PC-3 (cell line): ENCODE data around the gene ATG16L1. TPM values are rescaled to one million over a fixed set of nuclear protein-coding genes. Genes with fewer than 3 reads are reported as not detected.

Experiments used
- ATAC-seq: fragments of 200-7000 bp; cut with Tn5 transposase; 2 replicates; pipeline ENCODE4 v1.9.1; 2020; ENCODE audit warnings: mild to moderate bottlenecking, moderate library complexity
- BruUV-seq: library from RNA; stranded (reverse); fragments of 400-500 nt; replicated peaks from 2 replicates; lab custom pipeline; 2021; lab: Mats Ljungman, UMichigan
- CTCF ChIA-PET: fragments of 300-600 bp; sonication (Branson Sonifier 250); formaldehyde crosslinking; loops from one replicate; lab custom pipeline; 2022; ENCODE audit warnings: antibody characterized with exemption; lab: Charles Lee
- POLR2A ChIA-PET: fragments of 300-600 bp; sonication (Branson Sonifier 250); formaldehyde crosslinking; loops from one replicate; lab custom pipeline; 2022; ENCODE audit warnings: antibody characterized with exemption; ENCODE audit not compliant: unreplicated experiment; lab: Charles Lee
- DNase-seq: peaks from one replicate; pipeline ENCODE4 v3.0.0-alpha.2; 2015
- H2AFZ ChIP-seq: fragments of 300-600 bp; sonication (generic); 2 replicates; pipeline ENCODE4 v1.6.0; 2016; ENCODE audit warnings: antibody characterized with exemption, low read length
- H3F3A ChIP-seq: fragments of 300-600 bp; sonication (generic); one replicate; pipeline ENCODE4 v1.6.0; 2017; ENCODE audit warnings: antibody characterized with exemption, low read length, control low read depth, mild to moderate bottlenecking; ENCODE audit not compliant: unreplicated experiment
- H3K27ac ChIP-seq: fragments of 300-600 bp; sonication (generic); 2 replicates; pipeline ENCODE4 v1.5.1; 2016; ENCODE audit warnings: mild to moderate bottlenecking, low read length
- H3K27me3 ChIP-seq: fragments of 300-600 bp; sonication (generic); 2 replicates; pipeline ENCODE4 v1.6.1; 2016; ENCODE audit warnings: low read length, mixed read lengths
- H3K36me3 ChIP-seq: fragments of 300-600 bp; sonication (generic); 2 replicates; pipeline ENCODE4 v1.6.1; 2016; ENCODE audit warnings: low read depth, mixed run types, low read length, mixed read lengths
- H3K4me1 ChIP-seq: fragments of 300-600 bp; sonication (generic); 2 replicates; pipeline ENCODE4 v1.5.1; 2016; ENCODE audit warnings: low read length; ENCODE audit not compliant: insufficient read depth
- H3K4me2 ChIP-seq: fragments of 300-600 bp; sonication (generic); 2 replicates; pipeline ENCODE4 v1.6.0; 2016; ENCODE audit warnings: low read length
- H3K4me3 ChIP-seq: fragments of 300-600 bp; sonication (generic); 2 replicates; pipeline ENCODE4 v1.5.1; 2016; ENCODE audit warnings: mild to moderate bottlenecking, low read length, mixed read lengths
- H3K79me2 ChIP-seq: fragments of 300-600 bp; sonication (generic); 2 replicates; pipeline ENCODE4 v1.6.1; 2017; ENCODE audit warnings: low read length, mixed read lengths
- H3K9ac ChIP-seq: fragments of 300-600 bp; sonication (generic); 2 replicates; pipeline ENCODE4 v1.6.0; 2016; ENCODE audit warnings: mild to moderate bottlenecking, low read length
- H3K9me2 ChIP-seq: fragments of 300-600 bp; sonication (generic); replicated peaks from 2 replicates; pipeline ENCODE4 v1.6.1; 2016; ENCODE audit warnings: mixed run types, low read length, mixed read lengths
- H3K9me3 ChIP-seq: fragments of 300-600 bp; sonication (generic); 2 replicates; pipeline ENCODE4 v1.6.1; 2016; ENCODE audit warnings: low read length, mixed read lengths
- H4K20me1 ChIP-seq: fragments of 300-600 bp; sonication (generic); 2 replicates; pipeline ENCODE4 v1.6.1; 2016; ENCODE audit warnings: low read length, mixed read lengths
- CTCF ChIP-seq: fragments of 300-600 bp; sonication (generic); conservative IDR thresholded peaks from 2 replicates; pipeline ENCODE4 v1.5.1; 2017; ENCODE audit warnings: antibody characterized with exemption, low read depth, mild to moderate bottlenecking, low read length
- EZH2 ChIP-seq: fragments of 300-600 bp; sonication (generic); IDR thresholded peaks from one replicate; pipeline ENCODE4 v1.6.1; 2017; ENCODE audit warnings: antibody characterized with exemption, mild to moderate bottlenecking, low read length; ENCODE audit not compliant: unreplicated experiment
- EZH2phosphoT487 ChIP-seq: fragments of 300-600 bp; sonication (generic); IDR thresholded peaks from 2 replicates; pipeline ENCODE4 v1.6.1; 2018; ENCODE audit warnings: mild to moderate bottlenecking, antibody characterized with exemption, low read length, borderline replicate concordance
- intact Hi-C: fragments of 100-400 bp; cut with micrococcal nuclease; formaldehyde crosslinking; loops from 2 replicates; pipeline ENCODE4 v1.9.0; 2023
- total RNA-seq: library from RNA; depleted of rRNA; stranded (reverse); fragments of >200 nt; gene quantifications from 2 replicates; pipeline ENCODE4 v1.2.3, GENCODE V29; 2014

ATG16L1 gene
- total RNA-seq, 1 experiment from 2014 or later = 173 TPM

- Histone ChIP-seq H3K4me2 (no peak overlapping the region), H3F3A (no peaks in the 10 kb centered on the region), H4K20me1 (no peaks in the 10 kb centered on the region), H3K36me3 (peaks cover 9% of the 10 kb centered on the region), H3K9me2 (no peaks in the 10 kb centered on the region), H3K27ac (no peak overlapping the region), H3K4me3 (no peak overlapping the region), H2AFZ (no peak overlapping the region), H3K9ac (no peak overlapping the region), H3K9me3 (no peaks in the 10 kb centered on the region), H3K4me1 (no peaks in the 10 kb centered on the region), H3K79me2 (no peaks in the 10 kb centered on the region), H3K27me3 (no peaks in the 10 kb centered on the region)
- CTCF ChIA-PET = no interaction called here
- DNase-seq (no peak), ATAC-seq (no peak)
- TF ChIP-seq EZH2phosphoT487 (no peak), CTCF (no peak), EZH2 (no peak)
- no TSS peak for BruUV-seq
- intact Hi-C loops = no loop called here
- POLR2A ChIA-PET = no interaction called here
Observed at GRCh38 chr2:233300401-233300800, 48.9 kb downstream of the ATG16L1 start.

- no peak for TF ChIP-seq EZH2phosphoT487
- TF ChIP-seq CTCF = no peak
- TF ChIP-seq EZH2 = no peak
- Histone ChIP-seq H3K4me3 (no peak overlapping the region), H3K9ac (no peak overlapping the region), H3K9me3 (no peaks in the 10 kb centered on the region), H3K4me1 (no peaks in the 10 kb centered on the region), H3K4me2 (no peak overlapping the region), H4K20me1 (no peaks in the 10 kb centered on the region), H3F3A (no peaks in the 10 kb centered on the region), H3K27ac (no peak overlapping the region), H3K36me3 (peaks cover 1% of the 10 kb centered on the region; the same call in 1 of the 2 replicates), H2AFZ (no peak overlapping the region), H3K27me3 (no peaks in the 10 kb centered on the region), H3K79me2 (no peaks in the 10 kb centered on the region), H3K9me2 (no peaks in the 10 kb centered on the region)
- CTCF ChIA-PET = no interaction called here
- POLR2A ChIA-PET = no interaction called here
- intact Hi-C loops = no loop called here
- BruUV-seq = no TSS peak
- DNase-seq (no peak), ATAC-seq (no peak)
Observed at GRCh38 chr2:233301248-233301647, 49.8 kb downstream of the ATG16L1 start.

GRCh38 chr2:233301811-233302210, 50.3 kb downstream of the ATG16L1 start:
- Histone ChIP-seq H4K20me1 (no peaks in the 10 kb centered on the region), H3K4me1 (no peaks in the 10 kb centered on the region), H3K36me3 (no peaks in the 10 kb centered on the region), H3K27me3 (no peaks in the 10 kb centered on the region), H3K27ac (no peak overlapping the region), H3F3A (no peaks in the 10 kb centered on the region), H2AFZ (no peak overlapping the region), H3K9me2 (no peaks in the 10 kb centered on the region), H3K79me2 (no peaks in the 10 kb centered on the region), H3K4me3 (no peak overlapping the region), H3K9me3 (no peaks in the 10 kb centered on the region), H3K9ac (no peak overlapping the region), H3K4me2 (no peak overlapping the region)
- intact Hi-C loops = no loop called here
- CTCF ChIA-PET = no interaction called here
- TF ChIP-seq EZH2 (no peak), CTCF (no peak), EZH2phosphoT487 (no peak)
- POLR2A ChIA-PET = no interaction called here
- DNase-seq (no peak), ATAC-seq (no peak)
- no TSS peak for BruUV-seq
